ENCODE results near the gene NUP210L.

NUP210L gene

DNA sequence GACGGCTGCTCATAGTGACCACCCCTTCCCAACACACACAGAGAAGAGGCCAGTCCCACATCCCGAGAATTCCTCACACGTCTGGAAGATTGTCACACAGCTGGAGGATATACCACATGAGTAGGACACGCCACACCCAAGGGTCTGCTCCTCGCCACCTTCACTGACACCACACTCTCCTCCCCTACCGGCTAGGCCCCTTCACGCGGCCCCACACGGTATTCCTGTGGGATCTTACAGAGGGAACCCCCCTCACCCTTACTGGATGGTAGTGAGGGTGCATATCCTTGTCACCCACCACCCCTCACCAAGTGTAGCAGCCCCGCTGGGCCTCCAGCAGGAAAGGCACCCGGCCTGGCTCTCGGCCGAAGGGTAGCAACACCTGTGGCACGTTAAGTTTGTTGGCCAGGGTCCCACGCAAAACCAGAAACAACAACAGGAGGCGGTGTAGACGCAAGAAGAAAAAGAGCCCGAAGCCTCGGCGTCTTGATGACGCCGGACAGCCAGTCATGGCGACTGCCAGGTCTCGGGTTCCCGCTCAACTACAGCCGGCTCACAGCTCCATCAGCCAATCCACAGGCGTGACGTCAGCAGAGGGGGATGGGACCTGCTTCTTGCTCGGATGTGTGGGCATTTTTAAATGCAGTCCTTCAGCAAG, at the start of gene NUP210L:
Gene NUP210L, minus strand, starts transcription at position 540 of the 658 bp plus-strand sequence.
- peak within 1 kb of the TSS in 1 of 2 donors; percentile 5 for H3K9ac ChIP-seq (ENCODE audit: low read depth in 1 of 2, low read length in 2 of 2)
- peaks cover 3 to 43% of the 10 kb centered on the region in 2 donors for H3K36me3 ChIP-seq (ENCODE audit: control insufficient read depth in 1 of 2, insufficient read depth in 2 of 2, low read length in 2 of 2)
- no peaks in the 10 kb centered on the region for H3K27me3 ChIP-seq (ENCODE audit: control insufficient read depth in 1 of 2, insufficient read depth in 2 of 2, low read length in 2 of 2)
- H3K4me1 ChIP-seq (ENCODE audit: control insufficient read depth in 1 of 2, insufficient read depth in 2 of 2, low read length in 2 of 2): peaks cover 10 to 21% of the 10 kb centered on the region in 2 donors
- H3K27ac ChIP-seq (ENCODE audit: low read depth, low read length): peak within 1 kb of the TSS; percentile 64
- H3K4me3 ChIP-seq (ENCODE audit: low read depth in 1 of 2, low read length in 2 of 2): no peak within 1 kb of the TSS
- H3K9me3 ChIP-seq (ENCODE audit: control insufficient read depth in 1 of 2, low read length in 2 of 2): no peaks in the 10 kb centered on the region

GRCh38 chr1:154199563-154199879, 44.6 kb upstream of the NUP210L start:
- Histone ChIP-seq H3K36me3 (ENCODE audit: control insufficient read depth in 1 of 2, insufficient read depth in 2 of 2, low read length in 2 of 2) (no peaks in the 10 kb centered on the region), H3K9me3 (ENCODE audit: control insufficient read depth in 1 of 2, low read length in 2 of 2) (no peaks in the 10 kb centered on the region), H3K9ac (ENCODE audit: low read depth in 1 of 2, low read length in 2 of 2) (no peak overlapping the region), H3K4me3 (ENCODE audit: low read depth in 1 of 2, low read length in 2 of 2) (no peak overlapping the region), H3K27ac (ENCODE audit: low read depth, low read length) (no peak overlapping the region), H3K27me3 (ENCODE audit: control insufficient read depth in 1 of 2, insufficient read depth in 2 of 2, low read length in 2 of 2) (peaks cover 0 to 3% of the 10 kb centered on the region in 2 donors), H3K4me1 (ENCODE audit: control insufficient read depth in 1 of 2, insufficient read depth in 2 of 2, low read length in 2 of 2) (no peaks in the 10 kb centered on the region)

DNA sequence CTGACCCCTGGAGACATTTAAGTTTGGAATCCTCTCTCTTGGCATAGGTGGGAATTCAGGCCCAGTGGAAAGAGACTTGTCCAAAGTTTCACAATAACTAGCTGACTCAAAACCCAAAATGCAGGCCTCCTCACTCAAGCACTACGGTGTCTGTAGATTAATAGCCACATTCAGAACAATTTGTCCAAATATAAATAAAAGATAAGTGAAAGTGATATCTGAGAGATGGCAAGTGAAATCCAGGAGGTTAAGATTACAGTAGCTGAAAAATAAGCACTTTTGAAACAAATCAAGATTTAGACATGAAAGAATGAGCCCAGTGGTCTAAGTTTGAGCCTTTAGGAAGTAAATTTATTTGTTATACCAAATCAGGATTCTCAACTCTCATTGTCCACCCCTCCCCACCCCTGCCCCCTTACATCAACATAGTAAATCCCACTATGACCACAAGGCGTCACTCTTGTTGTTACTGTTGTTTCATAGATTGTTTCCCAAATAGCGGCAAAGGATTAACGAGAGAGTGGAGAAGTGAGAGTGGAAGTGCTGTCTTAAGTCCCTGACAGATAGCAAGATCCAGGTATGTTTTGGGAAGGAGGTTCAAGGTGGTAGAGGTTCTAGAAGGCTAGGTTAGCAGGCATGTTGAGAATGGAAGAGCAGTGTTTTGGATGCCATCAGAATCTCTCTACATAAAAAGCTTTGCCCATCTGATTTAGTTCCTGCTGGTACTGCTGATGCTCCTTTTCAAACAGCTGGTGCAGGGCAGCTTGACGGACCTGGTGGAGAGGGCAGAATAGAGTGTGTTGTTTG, 44.1 kb upstream of the NUP210L start:
- H3K4me3 ChIP-seq (ENCODE audit: low read depth in 1 of 2, low read length in 2 of 2): no peak overlapping the region
- no peaks in the 10 kb centered on the region for H3K36me3 ChIP-seq (ENCODE audit: control insufficient read depth in 1 of 2, insufficient read depth in 2 of 2, low read length in 2 of 2)
- no peak overlapping the region for H3K27ac ChIP-seq (ENCODE audit: low read depth, low read length)
- no peaks in the 10 kb centered on the region for H3K9me3 ChIP-seq (ENCODE audit: control insufficient read depth in 1 of 2, low read length in 2 of 2)
- H3K9ac ChIP-seq (ENCODE audit: low read depth in 1 of 2, low read length in 2 of 2): no peak overlapping the region
- no peaks in the 10 kb centered on the region for H3K4me1 ChIP-seq (ENCODE audit: control insufficient read depth in 1 of 2, insufficient read depth in 2 of 2, low read length in 2 of 2)
- peaks cover 0 to 3% of the 10 kb centered on the region in 2 donors for H3K27me3 ChIP-seq (ENCODE audit: control insufficient read depth in 1 of 2, insufficient read depth in 2 of 2, low read length in 2 of 2)

DNA sequence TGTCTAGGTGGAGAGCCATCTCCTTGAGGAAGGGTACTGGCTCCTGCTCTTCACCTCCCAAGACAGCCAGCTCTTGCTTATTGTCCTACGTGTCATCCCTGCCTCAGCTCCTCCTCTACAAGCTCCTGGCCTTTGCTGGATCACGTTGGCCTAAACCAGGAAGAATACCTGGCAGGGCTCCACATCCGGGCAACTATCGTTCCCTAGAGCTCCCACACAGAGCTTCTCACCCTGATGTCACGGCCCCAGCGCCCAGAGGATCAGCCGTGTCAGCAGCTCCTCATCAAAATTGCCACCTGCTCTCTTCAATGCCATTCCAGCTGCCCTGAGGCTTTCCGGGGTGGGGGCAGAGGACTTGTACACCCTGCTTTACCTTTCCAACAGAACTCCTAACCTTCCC, 38.9 kb upstream of the NUP210L start:
- Histone ChIP-seq H3K4me3 (ENCODE audit: low read depth in 1 of 2, low read length in 2 of 2) (no peak overlapping the region), H3K9ac (ENCODE audit: low read depth in 1 of 2, low read length in 2 of 2) (no peak overlapping the region), H3K27ac (ENCODE audit: low read depth, low read length) (no peak overlapping the region), H3K27me3 (ENCODE audit: control insufficient read depth in 1 of 2, insufficient read depth in 2 of 2, low read length in 2 of 2) (peaks cover 16 to 22% of the 10 kb centered on the region in 2 donors), H3K4me1 (ENCODE audit: control insufficient read depth in 1 of 2, insufficient read depth in 2 of 2, low read length in 2 of 2) (no peaks in the 10 kb centered on the region), H3K9me3 (ENCODE audit: control insufficient read depth in 1 of 2, low read length in 2 of 2) (no peaks in the 10 kb centered on the region), H3K36me3 (ENCODE audit: control insufficient read depth in 1 of 2, insufficient read depth in 2 of 2, low read length in 2 of 2) (no peaks in the 10 kb centered on the region)

- no peak overlapping the region for H3K27ac ChIP-seq (ENCODE audit: low read depth, low read length)
Measured at GRCh38 chr1:154192476-154192875, 37.6 kb upstream of the NUP210L start.

DNA sequence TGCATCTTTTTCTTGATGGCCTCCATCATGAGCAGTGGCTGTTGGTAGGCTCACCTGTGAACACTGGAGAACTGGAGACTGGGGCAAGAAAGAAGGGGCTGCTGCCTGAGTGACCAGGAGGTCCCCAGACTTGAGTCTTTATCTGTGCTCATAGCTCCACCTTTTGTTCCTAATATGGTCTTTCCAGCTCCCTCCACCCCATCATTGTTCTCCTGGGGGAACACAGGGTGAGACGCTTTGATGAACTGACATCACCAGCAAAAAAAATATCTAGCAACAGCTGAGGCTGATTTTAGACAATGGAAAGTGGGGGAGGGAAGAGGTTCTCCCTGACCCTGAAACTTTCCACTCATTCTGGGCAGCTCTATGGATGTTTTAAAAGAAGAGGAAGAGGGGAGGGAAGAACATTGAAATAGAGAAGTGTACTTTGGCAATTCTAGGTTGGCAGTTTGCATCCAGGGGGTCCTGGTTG, 37.2 kb upstream of the NUP210L start, which contains the start of gene TPM3:
Gene TPM3, minus strand, starts transcription at position 111 of the 472 bp plus-strand sequence. Its CDS starts 82 bp downstream, at position 29.
- no peaks in the 10 kb centered on the region for H3K36me3 ChIP-seq (ENCODE audit: control insufficient read depth in 1 of 2, insufficient read depth in 2 of 2, low read length in 2 of 2)
- peaks cover 0 to under 1% of the 10 kb centered on the region in 2 donors for H3K4me1 ChIP-seq (ENCODE audit: control insufficient read depth in 1 of 2, insufficient read depth in 2 of 2, low read length in 2 of 2)
- H3K4me3 ChIP-seq (ENCODE audit: low read depth in 1 of 2, low read length in 2 of 2): no peak within 1 kb of the TSS
- peaks cover 16 to 22% of the 10 kb centered on the region in 2 donors for H3K27me3 ChIP-seq (ENCODE audit: control insufficient read depth in 1 of 2, insufficient read depth in 2 of 2, low read length in 2 of 2)
- H3K9ac ChIP-seq (ENCODE audit: low read depth in 1 of 2, low read length in 2 of 2): no peak within 1 kb of the TSS
- H3K27ac ChIP-seq (ENCODE audit: low read depth, low read length): no peak within 1 kb of the TSS
- H3K9me3 ChIP-seq (ENCODE audit: control insufficient read depth in 1 of 2, low read length in 2 of 2): no peaks in the 10 kb centered on the region

More at GRCh38 chr1:154192476-154192875, 37.6 kb upstream of the NUP210L start:
- Histone ChIP-seq H3K9me3 (ENCODE audit: control insufficient read depth in 1 of 2, low read length in 2 of 2) (no peaks in the 10 kb centered on the region), H3K27me3 (ENCODE audit: control insufficient read depth in 1 of 2, insufficient read depth in 2 of 2, low read length in 2 of 2) (peaks cover 16 to 22% of the 10 kb centered on the region in 2 donors), H3K4me1 (ENCODE audit: control insufficient read depth in 1 of 2, insufficient read depth in 2 of 2, low read length in 2 of 2) (no peaks in the 10 kb centered on the region), H3K36me3 (ENCODE audit: control insufficient read depth in 1 of 2, insufficient read depth in 2 of 2, low read length in 2 of 2) (no peaks in the 10 kb centered on the region), H3K4me3 (ENCODE audit: low read depth in 1 of 2, low read length in 2 of 2) (no peak overlapping the region), H3K9ac (ENCODE audit: low read depth in 1 of 2, low read length in 2 of 2) (no peak overlapping the region)

DNA sequence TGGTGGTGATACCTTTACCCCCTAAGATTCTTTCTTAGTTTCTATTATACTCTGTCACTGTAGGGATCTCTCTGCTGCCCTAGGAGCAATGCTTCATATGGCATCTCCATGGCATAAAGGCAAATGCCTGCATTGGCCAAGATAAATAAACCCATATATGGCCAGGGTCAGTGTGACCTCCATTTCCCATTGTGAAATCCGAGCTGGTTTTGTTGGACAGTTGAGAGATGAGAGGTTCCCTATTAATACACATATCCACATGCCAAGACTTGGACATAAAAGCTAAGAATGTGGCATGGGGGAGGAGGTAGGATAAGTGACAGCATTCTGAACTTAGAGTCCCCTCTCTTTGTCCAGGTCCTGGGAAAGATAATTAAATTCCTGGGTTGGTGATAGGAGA, 35.7 kb upstream of the NUP210L start:
- H3K36me3 ChIP-seq (ENCODE audit: control insufficient read depth in 1 of 2, insufficient read depth in 2 of 2, low read length in 2 of 2): no peaks in the 10 kb centered on the region
- H3K27ac ChIP-seq (ENCODE audit: low read depth, low read length): no peak overlapping the region
- H3K27me3 ChIP-seq (ENCODE audit: control insufficient read depth in 1 of 2, insufficient read depth in 2 of 2, low read length in 2 of 2): peaks cover 16 to 22% of the 10 kb centered on the region in 2 donors
- no peaks in the 10 kb centered on the region for H3K9me3 ChIP-seq (ENCODE audit: control insufficient read depth in 1 of 2, low read length in 2 of 2)
- peaks cover 7 to 11% of the 10 kb centered on the region in 2 donors for H3K4me1 ChIP-seq (ENCODE audit: control insufficient read depth in 1 of 2, insufficient read depth in 2 of 2, low read length in 2 of 2)
- no peak overlapping the region for H3K4me3 ChIP-seq (ENCODE audit: low read depth in 1 of 2, low read length in 2 of 2)
- H3K9ac ChIP-seq (ENCODE audit: low read depth in 1 of 2, low read length in 2 of 2): no peak overlapping the region

GRCh38 chr1:154186852-154187501, 32.1 kb upstream of the NUP210L start:
- Histone ChIP-seq H3K4me3 (ENCODE audit: low read depth in 1 of 2, low read length in 2 of 2) (no peak overlapping the region), H3K4me1 (ENCODE audit: control insufficient read depth in 1 of 2, insufficient read depth in 2 of 2, low read length in 2 of 2) (peaks cover 11 to 13% of the 10 kb centered on the region in 2 donors), H3K27me3 (ENCODE audit: control insufficient read depth in 1 of 2, insufficient read depth in 2 of 2, low read length in 2 of 2) (peaks cover 6 to 8% of the 10 kb centered on the region in 2 donors), H3K9me3 (ENCODE audit: control insufficient read depth in 1 of 2, low read length in 2 of 2) (no peaks in the 10 kb centered on the region), H3K36me3 (ENCODE audit: control insufficient read depth in 1 of 2, insufficient read depth in 2 of 2, low read length in 2 of 2) (peaks cover 0 to 2% of the 10 kb centered on the region in 2 donors), H3K27ac (ENCODE audit: low read depth, low read length) (no peak overlapping the region), H3K9ac (ENCODE audit: low read depth in 1 of 2, low read length in 2 of 2) (no peak overlapping the region)

GRCh38 chr1:154186177-154186576, 31.3 kb upstream of the NUP210L start:
- Histone ChIP-seq H3K9ac (ENCODE audit: low read depth in 1 of 2, low read length in 2 of 2) (no peak overlapping the region), H3K36me3 (ENCODE audit: control insufficient read depth in 1 of 2, insufficient read depth in 2 of 2, low read length in 2 of 2) (peaks cover 2% of the 10 kb centered on the region in 2 donors), H3K4me1 (ENCODE audit: control insufficient read depth in 1 of 2, insufficient read depth in 2 of 2, low read length in 2 of 2) (peaks cover 15 to 21% of the 10 kb centered on the region in 2 donors), H3K27ac (ENCODE audit: low read depth, low read length) (no peak overlapping the region), H3K9me3 (ENCODE audit: control insufficient read depth in 1 of 2, low read length in 2 of 2) (no peaks in the 10 kb centered on the region), H3K27me3 (ENCODE audit: control insufficient read depth in 1 of 2, insufficient read depth in 2 of 2, low read length in 2 of 2) (peaks cover 0 to under 1% of the 10 kb centered on the region in 2 donors), H3K4me3 (ENCODE audit: low read depth in 1 of 2, low read length in 2 of 2) (no peak overlapping the region)

Measured in duodenal mucosa (tissue), 2 donors.